Measurements from ENCODE around the gene S100A8.

DNA sequence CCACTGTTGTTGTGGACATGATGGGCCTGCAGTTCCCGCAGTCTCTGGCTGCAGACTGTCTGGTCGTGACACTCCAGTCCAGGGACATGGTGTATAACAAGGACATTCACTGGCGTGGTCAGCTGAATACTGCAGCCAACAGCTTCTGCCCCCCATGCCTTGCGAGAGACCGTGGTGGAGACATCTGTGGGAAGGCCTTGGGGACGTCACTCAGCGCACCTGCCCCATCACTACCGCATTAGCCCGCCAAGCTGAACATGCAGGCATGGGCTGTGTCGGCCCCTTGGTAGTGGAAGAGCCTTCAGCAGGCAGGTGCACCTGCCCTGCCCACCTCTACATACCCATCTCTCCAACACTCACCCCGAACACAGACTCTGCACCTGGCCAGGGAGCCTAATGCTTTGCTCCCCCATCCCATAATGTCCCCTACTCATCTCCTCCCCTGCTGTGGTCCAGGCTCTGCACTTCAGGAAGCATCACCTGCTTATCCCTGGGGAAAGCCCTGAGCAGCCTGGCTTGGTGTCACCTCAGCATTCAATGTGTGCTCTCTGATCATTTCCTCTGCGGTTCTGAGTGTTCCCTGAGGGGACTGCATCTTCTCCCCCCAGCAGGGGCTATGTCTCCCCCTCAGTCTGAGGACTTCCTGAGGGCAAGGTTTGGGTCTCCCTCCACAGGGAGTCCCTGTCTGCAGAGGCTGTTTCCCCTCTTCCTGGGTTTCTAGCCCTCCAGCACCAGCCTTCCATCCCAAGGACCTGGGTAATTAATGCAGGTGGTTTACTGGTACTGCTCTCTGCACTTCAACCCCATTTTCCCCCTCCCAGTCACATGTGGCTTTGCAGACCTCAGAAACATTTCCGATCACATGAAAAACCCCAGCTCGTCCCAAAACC is 45.4 kb downstream of the S100A8 start:
- TF ChIP-seq, protein P1, sequence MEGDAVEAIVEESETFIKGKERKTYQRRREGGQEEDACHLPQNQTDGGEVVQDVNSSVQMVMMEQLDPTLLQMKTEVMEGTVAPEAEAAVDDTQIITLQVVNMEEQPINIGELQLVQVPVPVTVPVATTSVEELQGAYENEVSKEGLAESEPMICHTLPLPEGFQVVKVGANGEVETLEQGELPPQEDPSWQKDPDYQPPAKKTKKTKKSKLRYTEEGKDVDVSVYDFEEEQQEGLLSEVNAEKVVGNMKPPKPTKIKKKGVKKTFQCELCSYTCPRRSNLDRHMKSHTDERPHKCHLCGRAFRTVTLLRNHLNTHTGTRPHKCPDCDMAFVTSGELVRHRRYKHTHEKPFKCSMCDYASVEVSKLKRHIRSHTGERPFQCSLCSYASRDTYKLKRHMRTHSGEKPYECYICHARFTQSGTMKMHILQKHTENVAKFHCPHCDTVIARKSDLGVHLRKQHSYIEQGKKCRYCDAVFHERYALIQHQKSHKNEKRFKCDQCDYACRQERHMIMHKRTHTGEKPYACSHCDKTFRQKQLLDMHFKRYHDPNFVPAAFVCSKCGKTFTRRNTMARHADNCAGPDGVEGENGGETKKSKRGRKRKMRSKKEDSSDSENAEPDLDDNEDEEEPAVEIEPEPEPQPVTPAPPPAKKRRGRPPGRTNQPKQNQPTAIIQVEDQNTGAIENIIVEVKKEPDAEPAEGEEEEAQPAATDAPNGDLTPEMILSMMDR (IDR thresholded peaks at IDR 0.05): no peak
- no peak for TF ChIP-seq EZH2phosphoT487 (IDR thresholded peaks at IDR 0.05)
- TF ChIP-seq EZH2 (IDR thresholded peaks at IDR 0.05): no peak
